Ovary (tissue), 9 donors: ENCODE measurements around the gene C2orf68. TPM values are rescaled to one million over a fixed set of nuclear protein-coding genes. Genes with fewer than 3 reads are reported as not detected.

Experiments
- DNase-seq, 5 donors: peaks; one replicate each; pipeline ENCODE4 v3.0.0-alpha.2; 2019 to 2020
- H3K27ac ChIP-seq, 2 donors: fragments of 200-600 bp; one replicate each; pipeline versions ENCODE4 v1.5.1 to v1.8.0; 2019 to 2022
- H3K27me3 ChIP-seq: fragments of 200-600 bp; one replicate; pipeline ENCODE4 v1.8.0; 2022
- H3K36me3 ChIP-seq: fragments of 200-600 bp; sonication (generic); one replicate; pipeline ENCODE4 v1.5.1; 2019
- H3K4me1 ChIP-seq: one replicate; pipeline ENCODE4 v1.8.1; 2013; ENCODE audit warnings: mild to moderate bottlenecking, moderate library complexity; ENCODE audit not compliant: insufficient read depth
- H3K4me3 ChIP-seq: fragments of 200-600 bp; sonication (generic); one replicate; pipeline ENCODE4 v1.5.1; 2017
- H3K9me3 ChIP-seq, 2 donors: fragments of 200-600 bp in 1 of 2; sonication (generic) in 1 of 2; one replicate each; pipeline versions ENCODE4 v1.5.1 to v1.8.1; 2013 to 2019; ENCODE audit warnings: mild to moderate bottlenecking in 1 of 2, moderate library complexity in 1 of 2
- EP300 ChIP-seq: sonication (generic); formaldehyde crosslinking; IDR thresholded peaks from one replicate; pipeline ENCODE4 v1.6.1; 2017; ENCODE audit warnings: antibody characterized with exemption
- POLR2A ChIP-seq: fragments of 450-650 bp; IDR thresholded peaks from one replicate; pipeline ENCODE4 v1.6.1; 2017; ENCODE audit warnings: antibody characterized with exemption, mild to moderate bottlenecking, moderate library complexity
- WGBS, 3 donors: extraction: QIAGEN DNeasy Blood & Tissue Kit in 1 of 3; methylation state at CpG; one replicate each; pipeline versions ENCODE4 v1.1.5 to v1.1.7; 2013 to 2017; 5-methylcytosine and 5-hydroxymethylcytosine counted together
- intact Hi-C, 4 donors: fragments of 100-400 bp; cut with DNase I; formaldehyde crosslinking; loops; one replicate each; pipeline versions ENCODE4 v1.11.0 to v1.15.1; 2022 to 2023
- polyA plus RNA-seq, 2 donors: library from polyadenylated mRNA; stranded (reverse); fragments of 200-250 nt in 1 of 2; fragments of 350-450 nt in 1 of 2; fragmentation: Illumina TruSeq in 1 of 2; extraction: RNeasy Lipid Tissue Mini Kit (QIAGEN cat#74804) in 1 of 2; gene quantifications; one replicate each; pipeline ENCODE4 v1.2.3, GENCODE V29; 2013 to 2014
- total RNA-seq, 7 donors: library from RNA; depleted of rRNA in 2 of 7; stranded (reverse); fragments of >200 nt in 2 of 7; fragmentation: NEBNext Ultra II Directional in 3 of 7; extraction: Animal tissue kit (Norgen Biotek cat#: 25700) in 3 of 7; gene quantifications; one replicate each; pipeline versions ENCODE4 v1.1.0 to v1.2.4, GENCODE V29; 2016 to 2023
- TF ChIP-seq, protein P1 (sequence below), 3 donors: fragments of 450-650 bp in 2 of 3; fragments of 200-600 bp in 1 of 3; IDR thresholded peaks; one replicate each; pipeline versions ENCODE4 v1.5.1 to v1.8.0; 2016 to 2022; ENCODE audit warnings: antibody characterized with exemption in 3 of 3, mild to moderate bottlenecking in 1 of 3
- donor health status: DM: no; HTN: no; CAD: no; lungs with moderate emphysema.
- donor health status: DM: no; HTN: no; CAD: no.
- donor health status: Bipolar disorder and iron deficiency.
- donor health status: DM: yes; HTN: yes; CAD: no.
- donor health status: DM: no; HTN: no; CAD: no.
- donor health status: DM: yes; HTN: yes; CAD: no.

C2orf68 gene
- total and polyA plus RNA-seq, 9 donors = 14.6 to 45.4 (median 31.5) TPM

DNA sequence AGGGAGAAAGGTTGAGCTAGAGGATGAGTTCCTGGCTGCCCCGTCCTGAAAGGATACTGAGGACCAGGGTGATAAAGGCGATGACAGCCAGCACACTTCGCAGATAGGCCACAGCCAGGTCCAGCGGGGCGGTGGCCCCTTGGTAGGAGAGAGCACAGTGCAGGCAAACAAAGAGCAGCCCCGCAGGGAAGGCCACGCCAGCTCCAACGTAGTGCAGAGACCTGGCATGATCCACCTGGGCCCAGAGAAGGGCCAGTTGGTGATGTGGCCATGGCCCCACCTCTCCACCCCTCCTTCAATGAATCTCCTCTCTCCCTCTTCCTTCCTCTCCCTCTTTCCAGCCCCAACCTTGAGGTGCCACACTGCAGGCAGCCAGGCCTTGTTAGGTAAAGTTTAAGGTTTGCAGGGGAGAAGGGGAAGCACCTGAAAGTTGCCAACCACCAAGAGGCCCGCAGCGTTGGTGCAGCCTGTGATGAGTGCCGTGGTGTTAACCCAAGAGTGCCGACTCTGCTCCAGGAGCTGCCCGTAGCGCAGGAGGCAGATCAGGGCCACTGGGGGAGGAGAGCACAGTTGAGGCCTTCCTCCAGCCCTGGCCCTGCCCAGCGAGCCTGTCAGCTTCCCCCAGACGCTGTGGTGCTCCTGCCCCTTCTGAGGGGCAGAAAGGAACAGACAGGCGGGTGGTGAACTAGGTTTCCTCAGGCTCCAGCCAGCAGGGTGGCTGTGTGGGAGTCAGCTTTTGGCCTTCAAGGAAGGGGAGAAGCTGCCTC is 12.2 kb downstream of the C2orf68 start:
- 55 to 66% (median 63%) methylated on average over 17 of the region's 17 CpGs for WGBS, 3 donors
- DNase-seq = no peak
- H3K36me3 ChIP-seq = no peaks in the 10 kb centered on the region
- H3K9me3 ChIP-seq = no peaks in the 10 kb centered on the region
- H3K4me1 ChIP-seq = peaks cover 13% of the 10 kb centered on the region
- H3K4me3 ChIP-seq = no peak overlapping the region
- intact Hi-C loops = no loop called here
- TF ChIP-seq EP300 = no peak
- TF ChIP-seq, protein P1, sequence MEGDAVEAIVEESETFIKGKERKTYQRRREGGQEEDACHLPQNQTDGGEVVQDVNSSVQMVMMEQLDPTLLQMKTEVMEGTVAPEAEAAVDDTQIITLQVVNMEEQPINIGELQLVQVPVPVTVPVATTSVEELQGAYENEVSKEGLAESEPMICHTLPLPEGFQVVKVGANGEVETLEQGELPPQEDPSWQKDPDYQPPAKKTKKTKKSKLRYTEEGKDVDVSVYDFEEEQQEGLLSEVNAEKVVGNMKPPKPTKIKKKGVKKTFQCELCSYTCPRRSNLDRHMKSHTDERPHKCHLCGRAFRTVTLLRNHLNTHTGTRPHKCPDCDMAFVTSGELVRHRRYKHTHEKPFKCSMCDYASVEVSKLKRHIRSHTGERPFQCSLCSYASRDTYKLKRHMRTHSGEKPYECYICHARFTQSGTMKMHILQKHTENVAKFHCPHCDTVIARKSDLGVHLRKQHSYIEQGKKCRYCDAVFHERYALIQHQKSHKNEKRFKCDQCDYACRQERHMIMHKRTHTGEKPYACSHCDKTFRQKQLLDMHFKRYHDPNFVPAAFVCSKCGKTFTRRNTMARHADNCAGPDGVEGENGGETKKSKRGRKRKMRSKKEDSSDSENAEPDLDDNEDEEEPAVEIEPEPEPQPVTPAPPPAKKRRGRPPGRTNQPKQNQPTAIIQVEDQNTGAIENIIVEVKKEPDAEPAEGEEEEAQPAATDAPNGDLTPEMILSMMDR (IDR thresholded peaks at IDR 0.05) = no peak
- TF ChIP-seq POLR2A = no peak
- no peaks in the 10 kb centered on the region for H3K27me3 ChIP-seq
- H3K27ac ChIP-seq = no peak overlapping the region

DNA sequence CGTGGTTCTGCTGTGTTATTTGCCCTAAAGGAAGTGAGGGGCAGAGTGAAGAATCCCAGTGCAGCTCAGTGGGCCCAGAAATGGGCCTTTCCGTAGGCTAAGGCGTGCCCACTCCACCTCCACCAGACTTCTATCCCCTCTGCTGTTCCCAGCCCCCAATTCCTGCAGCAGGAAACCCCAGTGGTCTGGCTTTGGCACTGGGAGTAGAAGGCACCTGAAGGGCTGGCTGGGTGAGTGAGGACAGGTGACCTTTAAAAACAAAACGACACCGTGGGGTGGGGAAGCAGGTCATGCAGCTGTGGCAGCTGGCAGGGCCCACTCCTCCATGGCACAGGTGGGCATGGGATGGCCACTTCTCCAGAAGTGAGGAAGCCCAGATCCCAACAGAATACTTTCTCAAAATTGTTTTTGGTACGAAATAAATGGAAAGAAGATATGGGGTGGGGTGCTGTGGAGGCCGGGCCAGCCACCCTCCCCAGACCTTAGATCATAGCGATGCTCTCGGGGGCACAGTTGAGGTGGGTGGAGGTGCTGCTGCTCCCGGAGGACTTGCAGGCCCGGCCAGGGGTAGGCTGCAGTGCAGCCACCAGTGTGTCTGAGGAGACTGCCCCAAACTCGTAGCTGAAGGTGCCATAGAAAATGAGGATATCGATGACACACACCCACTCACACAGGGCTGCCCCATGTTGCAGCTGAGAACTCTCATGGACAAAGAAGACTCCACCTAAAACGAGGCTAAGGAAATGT is 13.1 kb downstream of the C2orf68 start:
- no peaks in the 10 kb centered on the region for H3K36me3 ChIP-seq
- DNase-seq = no peak
- no peak for TF ChIP-seq POLR2A
- TF ChIP-seq, protein P1 (IDR thresholded peaks at IDR 0.05) = no peak
- TF ChIP-seq EP300 = no peak
- 58 to 75% (median 68%) methylated on average over 14 of the region's 14 CpGs for WGBS, 3 donors
- intact Hi-C loops = no loop called here
- no peak overlapping the region for H3K4me3 ChIP-seq
- H3K27ac ChIP-seq = no peak overlapping the region
- H3K27me3 ChIP-seq = no peaks in the 10 kb centered on the region
- no peaks in the 10 kb centered on the region for H3K9me3 ChIP-seq
- H3K4me1 ChIP-seq = peaks cover 13% of the 10 kb centered on the region

DNA sequence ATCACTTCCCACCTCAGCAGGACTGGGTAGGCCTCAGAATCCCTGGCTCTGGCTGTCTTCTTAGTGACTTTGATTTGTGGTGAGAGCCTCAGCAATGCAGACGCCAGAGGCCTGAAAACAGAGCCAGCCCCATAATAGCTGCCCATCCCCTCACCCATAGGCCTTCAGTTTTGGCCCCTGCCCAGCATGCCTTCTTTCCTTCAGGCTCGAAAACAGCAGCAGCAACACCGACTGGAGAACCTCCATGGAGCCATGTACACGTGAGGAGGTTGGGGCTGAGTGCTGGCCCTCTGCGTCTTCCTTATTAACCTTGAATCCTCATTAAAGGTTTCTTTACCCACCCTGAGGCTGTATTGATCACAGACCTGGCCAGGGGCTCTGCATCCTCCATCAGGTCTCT is 14.6 kb downstream of the C2orf68 start:
- Histone ChIP-seq H3K4me1 (peaks cover 13% of the 10 kb centered on the region), H3K4me3 (no peak overlapping the region), H3K9me3 (no peaks in the 10 kb centered on the region), H3K27ac (no peak overlapping the region), H3K36me3 (no peaks in the 10 kb centered on the region), H3K27me3 (no peaks in the 10 kb centered on the region)
- TF ChIP-seq POLR2A = no peak
- TF ChIP-seq, protein P1 (IDR thresholded peaks at IDR 0.05) = no peak
- 64 to 69% (median 67%) methylated on average over 5 of the region's 5 CpGs for WGBS, 3 donors
- intact Hi-C loops = no loop called here
- DNase-seq = no peak

DNA sequence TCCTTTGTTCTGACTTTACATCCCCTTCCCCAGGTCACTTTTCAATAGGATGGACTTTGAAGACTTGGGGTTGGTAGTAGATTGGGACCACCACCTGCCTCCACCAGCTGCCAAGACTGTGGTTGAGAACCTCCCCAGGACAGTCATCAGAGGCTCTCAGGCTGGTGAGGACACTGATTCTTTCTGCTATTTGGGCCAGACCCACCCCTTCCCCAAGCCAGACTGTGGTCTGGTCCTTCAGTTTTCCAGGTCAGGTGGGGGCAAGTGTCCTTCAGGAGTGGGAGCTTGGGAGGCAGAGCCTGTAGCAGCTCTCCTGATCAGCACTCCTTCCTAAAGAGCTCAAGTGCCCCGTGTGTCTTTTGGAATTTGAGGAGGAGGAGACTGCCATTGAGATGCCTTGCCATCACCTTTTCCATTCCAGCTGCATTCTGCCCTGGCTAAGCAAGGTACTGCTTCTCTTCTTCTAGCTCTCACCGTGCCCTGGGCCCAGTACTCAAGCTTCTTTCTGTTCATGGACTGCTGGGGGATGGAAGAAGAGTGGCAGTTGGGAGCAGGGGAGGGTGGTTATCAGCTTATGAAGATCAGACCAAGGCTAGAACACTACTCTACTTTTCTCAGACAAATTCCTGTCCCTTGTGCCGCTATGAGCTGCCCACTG is 15.3 kb downstream of the C2orf68 start:
- Histone ChIP-seq H3K36me3 (no peaks in the 10 kb centered on the region), H3K27me3 (no peaks in the 10 kb centered on the region), H3K4me3 (peak overlapping the region; percentile 83), H3K27ac (no peak overlapping the region), H3K4me1 (peaks cover 11% of the 10 kb centered on the region), H3K9me3 (no peaks in the 10 kb centered on the region)
- TF ChIP-seq, protein P1 (IDR thresholded peaks at IDR 0.05) = no peak
- intact Hi-C loops = no loop called here
- no peak for DNase-seq
- 37 to 62% (median 61%) methylated on average over 3 of the region's 3 CpGs for WGBS, 3 donors
